ENCODE data around the gene RBFOX1.

Gene RBFOX1

DNA sequence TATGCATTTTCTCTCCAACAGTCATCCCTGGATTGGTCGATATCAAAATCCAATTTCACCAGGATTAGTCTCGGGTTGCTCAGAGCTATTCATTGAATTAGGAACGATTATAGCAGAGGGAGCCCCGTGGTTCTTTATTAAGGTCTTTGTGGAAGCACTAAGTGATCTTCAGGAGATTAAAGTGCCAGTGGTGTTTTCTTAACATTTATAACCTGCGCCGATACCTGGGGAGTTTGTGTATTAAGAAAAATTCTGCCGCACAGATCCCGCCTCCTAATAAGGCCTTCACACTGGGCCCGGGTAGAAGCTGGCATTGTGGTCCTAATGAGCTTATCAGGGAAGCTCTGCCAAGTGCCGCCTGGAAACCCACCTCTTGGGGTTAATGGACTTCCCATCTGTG lies 238.7 kb downstream of the RBFOX1 start:
- FAIRE-seq = no peak
- no peak for DNase-seq (ENCODE audit: insufficient read length, low spot score)

DNA sequence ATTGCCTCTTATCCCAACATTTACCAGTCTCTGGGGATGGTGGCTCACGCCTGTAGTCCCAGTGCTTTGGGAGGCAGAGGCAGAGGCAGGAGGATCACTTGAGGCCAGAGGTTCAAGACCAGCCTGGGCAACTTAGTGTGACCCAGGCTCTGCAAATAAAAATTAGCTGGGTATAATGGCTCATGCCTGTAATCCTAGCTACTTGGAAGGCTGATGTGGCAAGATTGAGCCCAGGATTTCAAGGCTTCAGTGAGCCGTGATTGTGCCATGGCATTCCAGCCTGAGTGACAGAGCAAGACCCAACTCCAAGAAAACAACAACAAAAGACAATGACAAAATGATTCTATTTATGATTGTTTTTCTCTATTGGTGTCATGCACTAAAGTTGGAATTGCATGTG lies 244.9 kb downstream of the RBFOX1 start:
- FAIRE-seq (no peak), DNase-seq (ENCODE audit: insufficient read length, low spot score) (no peak)

DNA sequence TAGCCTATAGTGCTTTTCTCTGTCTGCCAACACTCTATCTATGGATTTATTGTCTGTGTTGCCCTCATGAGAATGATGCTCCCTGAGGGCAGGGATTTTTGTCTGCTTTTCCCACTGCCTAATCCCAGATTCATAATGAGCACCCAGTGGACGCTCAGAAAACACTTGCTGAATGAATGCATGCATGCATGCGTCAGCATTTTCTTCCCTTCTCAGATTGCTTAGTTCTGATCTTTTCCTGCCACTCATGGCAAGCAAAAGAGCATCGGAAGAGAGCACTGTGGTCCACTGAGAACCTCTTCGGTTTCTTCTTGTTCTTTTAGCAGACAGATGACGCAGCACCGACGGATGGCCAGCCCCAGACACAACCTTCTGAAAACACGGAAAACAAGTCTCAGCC lies 246.8 kb downstream of the RBFOX1 start:
- FAIRE-seq (no peak), DNase-seq (ENCODE audit: insufficient read length, low spot score) (no peak)

DNA sequence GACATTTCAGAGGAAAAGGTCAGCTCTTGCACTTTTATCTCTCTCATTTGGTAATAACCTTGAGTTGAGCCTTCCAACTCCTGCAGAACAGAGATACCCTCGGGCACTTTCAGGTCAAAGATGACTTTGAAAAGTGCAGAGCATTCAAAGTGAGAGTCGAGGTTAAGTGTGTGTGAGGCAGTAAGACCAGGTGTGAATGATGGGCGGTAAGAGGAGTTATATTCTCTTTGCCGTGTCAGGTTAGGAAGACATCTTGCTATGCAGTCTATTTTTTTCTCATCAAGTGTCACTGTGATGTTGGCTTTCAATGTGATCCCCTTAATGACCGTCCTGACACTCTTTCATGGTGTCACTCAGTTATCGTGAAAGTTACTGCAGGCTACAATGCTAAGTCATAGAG lies 248.5 kb downstream of the RBFOX1 start:
- FAIRE-seq (no peak), DNase-seq (ENCODE audit: insufficient read length, low spot score) (no peak)

DNA sequence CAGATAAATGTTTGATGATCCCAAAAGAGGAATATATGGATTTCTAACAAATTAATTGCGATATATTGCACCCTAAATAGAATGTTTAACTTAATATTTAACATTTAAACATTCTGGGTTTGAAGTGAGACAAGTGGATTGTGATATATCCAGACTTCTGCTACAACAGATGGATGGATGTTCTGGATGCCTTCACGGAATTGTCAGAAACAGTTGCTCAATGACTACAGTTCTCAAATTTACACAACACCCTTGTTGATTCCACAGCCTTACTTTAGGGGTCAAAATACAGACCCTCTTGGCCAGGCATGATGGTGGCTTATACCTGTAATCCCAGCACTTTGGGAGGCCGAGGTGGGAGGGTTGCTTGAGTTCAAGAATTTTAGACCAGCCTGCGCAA lies 250.8 kb downstream of the RBFOX1 start:
- DNase-seq (ENCODE audit: insufficient read length, low spot score) (no peak), FAIRE-seq (no peak)

DNA sequence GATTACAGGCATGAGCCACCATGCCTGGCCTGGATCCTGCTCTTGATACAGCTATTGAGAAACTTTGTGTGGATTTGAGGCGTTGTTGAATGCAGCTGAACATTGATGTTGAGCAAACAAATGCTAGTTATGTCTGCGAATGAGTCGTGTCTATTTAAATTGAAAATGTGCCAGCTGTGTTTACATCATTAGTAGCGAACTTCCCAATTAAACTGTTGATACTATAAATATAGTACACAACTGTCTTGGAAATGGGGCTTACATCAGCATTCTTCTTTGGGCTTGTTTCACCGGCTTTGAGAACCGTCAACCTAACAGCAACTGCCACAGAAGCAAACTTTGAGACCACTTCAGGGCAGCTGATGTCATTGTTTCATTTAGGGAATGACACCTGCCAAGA lies 251.9 kb downstream of the RBFOX1 start:
- DNase-seq (ENCODE audit: insufficient read length, low spot score) (no peak), FAIRE-seq (no peak)

DNA sequence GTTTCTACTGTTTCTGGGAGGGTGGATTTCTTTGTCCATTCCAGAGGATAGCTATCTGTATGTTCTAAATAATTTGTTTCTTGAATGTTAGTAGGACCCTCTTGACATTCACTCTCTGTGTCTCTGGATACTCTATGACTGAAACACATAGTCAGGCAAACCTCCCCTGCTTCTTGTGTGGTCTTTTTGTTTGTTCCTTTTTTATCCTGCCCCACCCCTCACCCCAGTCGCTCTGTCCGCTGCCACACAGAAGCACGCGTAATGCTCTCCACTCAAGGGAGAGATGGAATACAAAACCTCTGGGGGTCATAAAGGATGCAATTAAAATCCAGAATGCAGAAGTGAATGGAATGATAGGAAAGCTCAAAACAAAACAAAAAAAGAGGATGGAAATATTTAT lies 253.1 kb downstream of the RBFOX1 start:
- no peak for DNase-seq (ENCODE audit: insufficient read length, low spot score)
- no peak for FAIRE-seq

DNA sequence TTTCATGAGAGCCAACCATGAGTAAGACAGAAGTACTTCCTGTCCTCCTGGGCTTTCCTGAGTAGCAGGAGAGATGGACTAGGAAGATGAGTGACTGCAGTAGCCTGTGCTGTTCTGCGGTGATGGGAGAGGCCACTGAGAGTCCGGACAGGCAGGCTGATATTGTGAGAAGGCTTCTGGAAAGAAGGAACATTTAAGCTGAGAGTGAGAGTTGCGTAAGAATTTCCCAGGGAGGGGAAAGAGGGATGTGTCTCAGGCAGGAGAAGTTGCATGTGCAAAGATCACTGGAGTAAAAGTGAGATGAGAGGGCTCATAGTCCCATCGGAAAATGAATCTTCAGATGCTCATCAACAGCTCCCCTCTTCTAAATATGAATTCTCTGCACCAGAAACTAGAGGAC lies 258.3 kb downstream of the RBFOX1 start:
- FAIRE-seq = no peak
- no peak for DNase-seq (ENCODE audit: insufficient read length, low spot score)

DNA sequence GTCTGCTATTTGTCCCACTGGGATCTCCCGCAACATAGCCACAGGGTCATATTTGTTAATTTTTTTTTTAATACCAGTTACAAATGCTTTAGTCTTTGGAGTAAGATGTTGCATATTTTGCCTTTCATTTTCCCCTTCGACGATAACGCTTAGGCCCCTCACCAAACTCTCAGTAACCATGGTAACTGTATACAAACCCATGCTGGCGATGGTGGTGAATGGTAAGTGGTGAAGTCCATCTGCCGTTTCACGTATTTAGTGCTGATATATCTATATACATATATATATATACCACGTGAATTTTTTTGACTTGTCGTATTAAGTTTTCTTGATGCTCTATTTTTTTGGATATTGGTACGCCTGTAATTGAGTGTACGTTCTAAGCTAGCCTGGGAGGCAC lies 263.7 kb downstream of the RBFOX1 start:
- FAIRE-seq (no peak), DNase-seq (ENCODE audit: insufficient read length, low spot score) (no peak)

DNA sequence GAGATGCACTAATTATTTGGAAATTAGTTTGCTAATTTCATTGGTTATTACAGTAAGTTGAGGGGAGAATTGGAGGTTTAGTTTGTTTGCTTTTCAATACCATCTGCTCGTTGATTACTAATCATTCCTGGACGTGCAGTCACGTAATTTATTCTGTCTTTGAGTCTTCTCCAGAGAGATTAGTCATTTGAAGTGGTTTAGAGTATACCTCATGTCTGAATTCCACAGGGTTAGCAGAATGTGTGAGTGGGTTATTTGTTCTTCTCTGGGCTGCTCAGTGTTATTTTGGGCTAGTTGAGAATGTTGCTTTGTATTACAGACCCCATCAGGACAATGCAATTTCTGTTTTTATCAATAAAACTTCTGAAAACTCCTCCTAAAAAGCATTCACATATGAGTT lies 265.0 kb downstream of the RBFOX1 start:
- FAIRE-seq = no peak
- DNase-seq (ENCODE audit: insufficient read length, low spot score) = no peak

DNA sequence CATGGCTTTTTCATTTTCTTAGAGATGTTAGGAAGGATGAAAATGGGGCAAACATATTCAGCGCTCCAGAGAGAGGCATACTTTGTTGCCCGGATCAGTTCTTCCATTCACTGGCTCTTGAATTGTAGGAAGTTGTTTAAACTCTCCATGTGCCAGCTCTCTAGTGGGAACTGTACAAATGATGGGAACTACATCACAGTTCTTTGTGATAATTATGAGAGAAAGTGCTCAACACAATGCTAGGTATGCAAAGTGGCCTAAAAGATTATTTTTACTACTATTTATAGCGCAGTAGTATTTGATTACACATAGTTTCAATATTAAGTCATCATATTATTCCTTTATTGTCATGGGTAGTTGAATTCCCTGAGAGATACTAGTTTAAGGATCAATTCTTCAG lies 268.5 kb downstream of the RBFOX1 start:
- DNase-seq (ENCODE audit: insufficient read length, low spot score) (no peak), FAIRE-seq (no peak)

DNA sequence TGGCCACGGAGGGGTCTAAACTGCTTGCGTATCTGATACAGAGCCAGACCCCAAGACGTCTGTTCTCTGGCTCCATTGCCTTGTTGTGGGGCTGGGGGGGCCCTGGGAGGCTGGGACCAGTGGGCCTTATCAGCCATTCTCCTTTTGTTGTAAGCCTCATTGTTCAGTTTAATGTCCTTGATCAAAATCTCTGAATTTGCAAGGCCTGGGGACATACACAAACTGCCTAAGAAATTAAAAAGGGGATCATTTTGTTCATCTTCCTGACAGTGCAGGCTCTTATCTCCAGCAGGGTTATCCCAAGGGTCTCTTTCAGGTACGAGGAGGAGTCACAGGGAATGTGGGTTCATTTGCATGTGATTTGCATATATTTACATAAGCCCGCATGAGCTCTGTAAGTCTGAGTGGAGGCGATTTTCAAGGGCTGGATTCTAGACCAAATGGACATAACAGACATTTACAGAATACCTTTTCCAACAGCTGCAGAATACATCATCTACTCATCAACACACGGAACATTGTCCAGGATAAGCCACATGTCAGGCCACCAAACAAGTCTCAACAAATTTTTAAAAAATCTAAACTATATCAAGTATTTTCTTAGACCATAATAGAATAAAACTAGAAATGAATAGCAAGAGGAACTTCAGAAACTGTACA lies 269.8 kb downstream of the RBFOX1 start:
- DNase-seq (ENCODE audit: insufficient read length, low spot score) (no peak), FAIRE-seq (no peak)

DNA sequence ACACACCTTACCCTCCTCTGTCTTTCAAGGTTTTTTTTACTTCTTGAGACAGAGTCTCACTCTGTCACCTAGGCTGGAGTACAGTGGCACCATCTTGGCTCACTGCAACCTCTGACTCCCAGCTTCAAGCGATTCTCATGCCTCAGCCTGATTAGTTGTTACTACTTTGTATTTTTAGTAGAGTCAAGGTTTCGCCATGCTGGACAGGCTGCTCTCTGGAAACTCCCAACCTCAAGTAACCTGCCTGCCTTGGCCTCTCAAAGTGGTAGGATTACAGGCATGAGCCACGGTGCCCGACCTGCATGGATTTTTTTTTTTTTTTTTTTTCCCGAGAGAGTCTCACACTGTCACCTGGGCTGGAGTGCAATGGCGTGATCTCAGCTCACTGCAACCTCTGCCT lies 273.2 kb downstream of the RBFOX1 start:
- FAIRE-seq (no peak), DNase-seq (ENCODE audit: insufficient read length, low spot score) (no peak)

DNA sequence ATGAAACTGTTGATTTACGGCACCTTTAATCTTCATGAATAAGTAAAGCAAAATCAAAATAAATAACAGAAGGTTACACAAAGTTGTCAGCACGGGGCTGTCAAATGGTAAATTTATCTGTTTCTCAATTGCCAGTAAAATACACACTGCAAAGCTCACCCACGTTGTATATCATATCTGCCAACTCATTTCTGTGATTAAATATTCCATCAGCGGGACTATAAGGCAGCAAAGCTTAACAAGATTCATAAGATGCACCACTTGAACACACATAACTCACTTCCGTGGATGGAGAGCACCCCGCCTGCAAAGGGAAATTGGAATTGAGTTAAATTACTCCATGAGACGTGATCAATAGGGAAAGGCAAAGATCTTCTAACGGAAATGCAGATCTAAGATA lies 280.0 kb downstream of the RBFOX1 start:
- no peak for DNase-seq (ENCODE audit: insufficient read length, low spot score)
- no peak for FAIRE-seq

DNA sequence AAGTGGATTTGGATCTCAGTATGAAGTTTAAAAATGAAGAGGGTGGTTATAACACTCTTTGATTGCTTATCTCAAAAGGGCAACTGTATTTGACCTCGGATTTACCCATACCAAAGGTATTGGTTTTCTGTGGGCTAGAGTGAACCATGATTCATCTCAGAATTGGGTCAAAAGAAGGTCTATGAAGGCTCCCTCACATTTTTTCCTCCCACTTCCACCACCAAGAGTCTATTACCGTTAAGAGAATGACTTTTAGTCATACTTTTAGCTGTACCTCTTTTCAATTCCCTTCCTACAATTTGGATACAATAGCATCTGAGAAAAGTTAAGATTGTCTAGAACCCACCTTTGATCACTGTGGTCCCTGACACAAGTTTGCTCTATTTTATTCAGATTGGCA lies 280.9 kb downstream of the RBFOX1 start:
- no peak for FAIRE-seq

DNA sequence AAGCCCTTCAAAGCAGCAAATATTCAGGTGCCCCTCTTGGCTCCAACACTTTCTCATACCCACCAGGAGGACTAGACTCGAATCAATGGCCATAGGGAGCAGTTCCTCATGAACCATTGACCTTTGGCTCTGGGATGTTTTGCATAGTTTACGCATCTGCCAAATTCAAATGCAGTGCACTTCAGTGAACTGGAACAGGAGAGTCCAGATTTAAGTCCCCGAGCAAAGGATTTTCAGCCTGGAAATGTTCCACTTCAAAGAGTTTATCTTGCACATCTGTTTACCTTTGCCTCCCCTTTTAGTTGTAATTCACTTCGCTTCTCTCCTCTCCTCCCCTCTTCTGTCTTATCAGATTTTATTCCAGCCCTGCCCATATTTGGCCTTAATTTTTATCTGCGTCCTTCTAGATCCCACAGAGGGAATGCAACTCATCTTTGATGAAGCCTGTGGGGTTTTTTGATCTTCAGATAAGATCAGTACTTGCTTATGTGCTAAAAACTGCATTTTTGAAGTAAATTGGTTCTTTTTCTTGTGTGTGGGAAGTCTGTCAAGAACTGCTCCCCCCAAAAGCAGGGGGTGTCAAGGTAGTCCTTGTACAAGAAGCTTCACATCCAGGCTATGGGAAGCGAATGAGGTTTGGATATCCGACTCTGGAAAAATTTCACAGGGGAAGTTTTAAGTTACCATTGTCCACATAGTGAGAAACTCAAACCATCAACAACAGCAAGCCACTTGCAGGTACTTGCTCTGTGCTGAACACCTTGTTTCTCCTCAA lies 281.6 kb downstream of the RBFOX1 start:
- no peak for DNase-seq (ENCODE audit: insufficient read length, low spot score)
- no peak for FAIRE-seq

More for the DNA sequence above, 280.9 kb downstream of the RBFOX1 start:
- DNase-seq (ENCODE audit: insufficient read length, low spot score) = no peak

DNA sequence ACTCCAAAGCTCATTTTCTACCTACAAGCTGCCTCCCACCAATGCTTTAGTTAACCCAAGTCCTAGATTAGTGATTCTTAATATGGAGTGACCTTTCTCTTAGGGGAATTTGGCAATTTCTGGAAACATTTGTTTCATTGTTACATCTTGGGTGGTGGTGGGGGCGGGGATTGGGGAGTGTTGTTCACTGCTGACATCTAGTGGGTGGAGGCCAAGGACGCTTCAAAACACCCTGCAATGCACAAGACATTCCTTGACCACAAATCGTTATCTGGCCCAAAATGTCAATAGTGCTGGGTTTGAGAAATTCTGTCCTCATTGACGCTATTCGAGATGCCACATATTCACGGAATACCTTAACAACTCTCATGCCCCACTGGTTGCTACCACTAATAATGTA lies 282.9 kb downstream of the RBFOX1 start:
- FAIRE-seq (no peak), DNase-seq (ENCODE audit: insufficient read length, low spot score) (no peak)

DNA sequence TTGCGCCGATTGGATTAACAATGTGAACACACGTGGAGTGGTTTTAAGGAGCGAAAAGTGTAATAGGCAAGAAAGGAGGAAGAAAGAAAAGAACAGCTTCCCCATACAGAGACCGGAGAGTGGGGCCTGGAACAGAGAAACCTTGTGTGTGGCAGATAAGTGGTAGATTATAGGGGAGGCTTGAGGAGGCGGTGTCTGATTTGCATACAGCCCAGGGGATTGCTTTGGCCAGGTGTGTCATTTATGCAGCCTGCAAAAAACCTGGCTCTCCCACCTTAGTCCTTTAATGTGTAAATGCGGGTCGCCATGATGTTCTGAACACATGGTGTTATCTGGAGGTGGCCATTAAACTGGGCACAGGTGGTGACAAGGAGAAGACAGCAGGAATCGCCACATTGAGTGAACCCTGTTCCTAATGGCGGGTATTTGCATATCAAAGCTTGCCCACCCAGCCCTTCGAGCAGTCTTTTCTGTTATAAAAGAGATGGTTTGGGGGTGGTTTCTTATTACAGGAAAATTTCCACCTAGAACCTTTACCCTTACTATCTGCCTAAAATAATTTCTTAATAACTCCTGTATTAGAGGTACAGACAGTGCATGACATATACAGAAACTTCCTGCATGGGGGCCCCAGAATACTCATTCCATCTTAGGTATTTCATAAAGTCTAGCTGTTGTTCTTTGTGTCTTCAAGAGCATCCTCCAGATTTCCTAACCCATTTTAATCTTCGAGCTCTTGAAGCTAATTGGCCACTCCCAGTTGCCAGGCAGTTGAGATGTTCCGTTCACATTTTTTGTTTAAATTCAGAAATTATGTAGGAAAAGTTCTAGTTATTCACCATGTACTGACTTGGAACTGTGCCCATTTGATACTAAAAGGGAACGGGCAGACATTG lies 292.5 kb downstream of the RBFOX1 start:
- FAIRE-seq (no peak), DNase-seq (ENCODE audit: insufficient read length, low spot score) (no peak)

DNA sequence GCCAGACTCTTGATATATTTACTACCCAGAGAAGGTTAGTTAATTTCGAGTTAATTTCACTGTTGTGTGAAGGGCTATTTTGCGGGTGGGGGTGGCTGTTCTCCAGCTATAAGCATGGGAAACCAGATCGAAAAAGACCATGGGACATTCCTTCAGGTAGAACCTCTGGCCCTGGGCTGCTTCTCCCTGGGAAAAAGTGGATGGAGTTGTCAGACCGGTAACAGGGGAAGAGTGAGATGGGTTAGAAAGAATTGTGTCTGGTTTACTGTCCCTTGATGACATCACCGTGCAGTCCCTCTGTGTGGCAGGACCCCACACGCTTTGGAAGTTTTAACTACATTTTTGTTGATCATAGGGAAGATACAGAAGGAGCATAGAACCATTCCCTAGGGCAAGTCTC lies 296.3 kb downstream of the RBFOX1 start:
- no peak for DNase-seq (ENCODE audit: insufficient read length, low spot score)
- no peak for FAIRE-seq

DNA sequence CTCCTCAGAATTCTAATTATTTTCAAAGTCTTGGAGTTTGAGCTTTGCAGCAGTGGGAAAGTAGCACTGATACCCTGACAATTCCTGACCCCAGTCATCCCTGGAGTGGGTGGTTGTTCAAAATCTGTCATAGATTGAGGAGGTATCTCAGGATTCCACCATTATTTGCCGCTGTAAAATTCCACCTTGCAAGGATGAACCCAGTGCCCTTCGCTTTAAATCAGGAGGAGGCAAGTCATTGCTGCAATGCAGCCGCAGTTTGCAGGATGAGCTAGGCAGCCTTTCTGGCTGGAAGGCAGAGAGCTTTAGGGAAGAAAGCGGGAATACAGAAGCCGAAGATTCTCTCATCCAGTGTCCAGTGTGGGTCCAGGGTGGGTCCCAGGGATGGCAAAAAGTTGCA lies 296.9 kb downstream of the RBFOX1 start:
- FAIRE-seq (no peak), DNase-seq (ENCODE audit: insufficient read length, low spot score) (no peak)

DNA sequence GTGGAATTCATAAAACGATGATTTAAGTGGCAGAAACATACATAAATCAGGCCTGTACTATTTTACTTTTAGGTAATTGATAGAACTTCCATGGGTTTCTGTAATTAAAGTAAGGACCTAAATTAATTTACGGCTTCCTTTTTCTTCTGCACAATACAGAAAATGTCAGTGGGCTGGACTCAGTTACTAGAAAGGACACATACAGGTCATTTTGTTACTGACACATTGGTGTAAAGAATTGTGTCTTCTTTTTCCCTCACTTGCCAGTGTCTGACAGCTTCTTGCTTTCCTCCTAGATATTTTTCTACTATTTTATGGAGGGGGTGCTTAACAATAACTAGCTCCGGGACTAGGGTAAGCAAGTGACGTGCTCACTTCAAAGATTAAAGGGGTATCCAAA lies 304.8 kb downstream of the RBFOX1 start:
- FAIRE-seq (no peak), DNase-seq (ENCODE audit: insufficient read length, low spot score) (no peak)

DNA sequence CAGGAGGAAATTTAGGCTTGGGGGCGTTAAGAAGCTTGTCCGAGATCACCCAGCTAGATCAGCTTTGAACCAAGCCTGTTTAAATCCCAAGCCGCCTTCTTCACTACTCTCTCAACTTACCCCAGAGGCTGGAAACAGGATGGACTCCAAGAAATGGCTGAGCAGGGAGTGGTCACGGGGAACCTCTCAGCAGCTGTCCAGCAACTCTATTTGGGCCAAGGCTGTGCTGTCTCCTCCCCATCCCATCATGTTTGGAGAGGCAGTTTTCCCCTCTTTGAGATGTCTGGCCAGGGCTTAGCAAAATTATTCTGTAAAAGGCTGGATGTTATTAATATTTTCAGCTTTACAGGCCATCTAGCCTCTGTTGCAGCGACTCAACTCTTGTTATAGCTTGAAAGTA lies 305.7 kb downstream of the RBFOX1 start:
- DNase-seq (ENCODE audit: insufficient read length, low spot score) (no peak), FAIRE-seq (no peak)

All from GM19239 (cell line).